H9 (cell line): ENCODE measurements around the gene TMOD4. TPM values are rescaled to one million over a fixed set of nuclear protein-coding genes. Genes with fewer than 3 reads are reported as not detected.
A peak's percentile ranks its signal among the peaks of the same experiment; 100 is the strongest.

Experiments
- DNase-seq: peaks from one replicate; pipeline ENCODE4 v3.0.0-alpha.2; 2017
- H2AFZ ChIP-seq: one replicate; pipeline ENCODE4 v1.6.1; 2013; ENCODE audit warnings: mild to moderate bottlenecking, low read length, control low read depth, moderate library complexity
- H2AK5ac ChIP-seq: 2 replicates; pipeline ENCODE4 v1.6.1; 2013; ENCODE audit warnings: low read length, control low read depth, mixed read lengths; ENCODE audit not compliant: insufficient read length
- H2BK120ac ChIP-seq: one replicate; pipeline ENCODE4 v1.6.1; 2013; ENCODE audit warnings: low read depth, mild to moderate bottlenecking, low read length, control low read depth, inconsistent platforms; ENCODE audit not compliant: poor library complexity, severe bottlenecking
- H2BK12ac ChIP-seq: 2 replicates; pipeline ENCODE4 v1.6.1; 2013; ENCODE audit warnings: low read length, control low read depth, mixed read lengths, low read depth; ENCODE audit not compliant: insufficient read length
- H2BK15ac ChIP-seq: 2 replicates; pipeline ENCODE4 v1.6.1; 2013; ENCODE audit warnings: low read depth, low read length, control low read depth
- H2BK20ac ChIP-seq: one replicate; pipeline ENCODE4 v1.6.1; 2013; ENCODE audit warnings: low read depth, mild to moderate bottlenecking, low read length, control low read depth, inconsistent platforms; ENCODE audit not compliant: poor library complexity, severe bottlenecking
- H2BK5ac ChIP-seq: 2 replicates; pipeline ENCODE4 v1.6.1; 2013; ENCODE audit warnings: low read length, control low read depth, mixed read lengths; ENCODE audit not compliant: insufficient read length
- H3K14ac ChIP-seq: 2 replicates; pipeline ENCODE4 v1.6.1; 2013; ENCODE audit warnings: low read length, control low read depth; ENCODE audit not compliant: insufficient read depth
- H3K18ac ChIP-seq: 2 replicates; pipeline ENCODE4 v1.6.1; 2013; ENCODE audit warnings: low read depth, mild to moderate bottlenecking, mixed read lengths, low read length, control low read depth; ENCODE audit not compliant: insufficient read length
- H3K23ac ChIP-seq: 2 replicates; pipeline ENCODE4 v1.6.1; 2013; ENCODE audit warnings: low read length, control low read depth, mixed read lengths, low read depth; ENCODE audit not compliant: insufficient read length
- H3K23me2 ChIP-seq: 2 replicates; pipeline ENCODE4 v1.6.1; 2013; ENCODE audit warnings: low read depth, mild to moderate bottlenecking, mixed read lengths, low read length, control low read depth; ENCODE audit not compliant: insufficient read length, poor library complexity, severe bottlenecking
- H3K27ac ChIP-seq: 2 replicates; pipeline ENCODE4 v1.5.1; 2013; ENCODE audit warnings: low read length, control low read depth, mixed read lengths, low read depth; ENCODE audit not compliant: insufficient read length
- H3K27me3 ChIP-seq: 2 replicates; pipeline ENCODE4 v1.6.1; 2013; ENCODE audit warnings: low read length, control low read depth, inconsistent platforms; ENCODE audit not compliant: insufficient read depth
- H3K4ac ChIP-seq: 2 replicates; pipeline ENCODE4 v1.6.1; 2013; ENCODE audit warnings: low read depth, mild to moderate bottlenecking, control low read depth, inconsistent platforms, low read length, moderate library complexity
- H3K4me1 ChIP-seq: 2 replicates; pipeline ENCODE4 v1.6.1; 2013; ENCODE audit warnings: low read length, control low read depth, inconsistent platforms; ENCODE audit not compliant: insufficient read depth
- H3K4me2 ChIP-seq: 2 replicates; pipeline ENCODE4 v1.6.1; 2013; ENCODE audit warnings: low read length, control low read depth, mixed read lengths; ENCODE audit not compliant: insufficient read length, insufficient read depth
- H3K56ac ChIP-seq: 2 replicates; pipeline ENCODE4 v1.6.1; 2013; ENCODE audit warnings: low read depth, mild to moderate bottlenecking, mixed read lengths, low read length, control low read depth; ENCODE audit not compliant: insufficient read length
- H3K79me1 ChIP-seq: 2 replicates; pipeline ENCODE4 v1.6.1; 2013; ENCODE audit warnings: low read depth, mild to moderate bottlenecking, moderate library complexity, low read length, control low read depth, inconsistent platforms; ENCODE audit not compliant: insufficient read depth, poor library complexity, severe bottlenecking
- H3K79me2 ChIP-seq: 2 replicates; pipeline ENCODE4 v1.6.1; 2013; ENCODE audit warnings: low read length, control low read depth, inconsistent platforms; ENCODE audit not compliant: insufficient read depth
- H3K9ac ChIP-seq: 2 replicates; pipeline ENCODE4 v1.6.1; 2013; ENCODE audit warnings: low read length, control low read depth, mixed read lengths; ENCODE audit not compliant: insufficient read length; ENCODE audit errors: extremely low read depth
- H3K9me3 ChIP-seq: one replicate; pipeline ENCODE4 v1.6.1; 2013; ENCODE audit warnings: low read depth, low read length, inconsistent platforms; ENCODE audit not compliant: control insufficient read depth
- H3T11ph ChIP-seq: one replicate; pipeline ENCODE4 v1.6.1; 2013; ENCODE audit warnings: mild to moderate bottlenecking, low read length, control low read depth, inconsistent platforms
- H4K20me1 ChIP-seq: one replicate; pipeline ENCODE4 v1.6.1; 2013; ENCODE audit not compliant: control insufficient read depth, insufficient read length, insufficient read depth
- H4K5ac ChIP-seq: 2 replicates; pipeline ENCODE4 v1.6.1; 2013; ENCODE audit warnings: low read depth, mild to moderate bottlenecking, mixed read lengths, low read length, control low read depth; ENCODE audit not compliant: insufficient read length
- H4K8ac ChIP-seq: replicated peaks from 2 replicates; pipeline ENCODE4 v1.6.1; 2013; ENCODE audit warnings: low read length, control low read depth, mixed read lengths, low read depth; ENCODE audit not compliant: insufficient read length
- H4K91ac ChIP-seq: 2 replicates; pipeline ENCODE4 v1.6.1; 2013; ENCODE audit warnings: low read depth, mild to moderate bottlenecking, moderate library complexity, mixed read lengths, low read length, control low read depth; ENCODE audit not compliant: insufficient read length
- H3K27ac Mint-ChIP-seq, 3 experiments: 2 replicates in 2 of 3; 3 replicates in 1 of 3; pipeline ENCODE4 v1.8.0; 2020 to 2021; ENCODE audit warnings: mixed read lengths in 3 of 3, mild to moderate bottlenecking in 1 of 3, moderate library complexity in 1 of 3
- H3K27me3 Mint-ChIP-seq: 2 replicates; pipeline ENCODE4 v1.8.0; 2021; ENCODE audit warnings: low read depth, mild to moderate bottlenecking, moderate library complexity, mixed read lengths
- H3K36me3 Mint-ChIP-seq, 3 experiments: 2 replicates in 2 of 3; 3 replicates in 1 of 3; pipeline ENCODE4 v1.8.0; 2020 to 2021; ENCODE audit warnings: low read depth in 3 of 3, mixed read lengths in 3 of 3; ENCODE audit not compliant: insufficient read depth in 1 of 3
- H3K4me1 Mint-ChIP-seq, 2 experiments: 2 replicates each; pipeline ENCODE4 v1.8.0; 2020; ENCODE audit warnings: mixed read lengths in 2 of 2
- H3K4me3 Mint-ChIP-seq, 2 experiments: 2 replicates in 1 of 2; 3 replicates in 1 of 2; pipeline ENCODE4 v1.8.0; 2020 to 2021; ENCODE audit warnings: mild to moderate bottlenecking in 2 of 2, mixed read lengths in 2 of 2, moderate library complexity in 1 of 2
- H3K9me3 Mint-ChIP-seq, 2 experiments: 2 replicates in 1 of 2; 3 replicates in 1 of 2; pipeline ENCODE4 v1.8.0; 2020; ENCODE audit warnings: mild to moderate bottlenecking in 2 of 2, mixed read lengths in 2 of 2, moderate library complexity in 1 of 2
- WGBS: extraction: QIAGEN DNeasy Blood & Tissue Kit; methylation state at CpG from one replicate; pipeline ENCODE4 v1.1.7; 2013; ENCODE audit warnings: missing lambda C conversion rate, low lambda C conversion rate, mixed read lengths; ENCODE audit not compliant: insufficient read length; ENCODE audit errors: extremely low coverage; 5-methylcytosine and 5-hydroxymethylcytosine counted together
- total RNA-seq: library from RNA; stranded (reverse); gene quantifications from 2 replicates; pipeline ENCODE4 v1.2.1, GENCODE V29; 2021
- TF ChIP-seq, protein P1 (sequence below): fragments of 200-600 bp; sonication (generic); conservative IDR thresholded peaks from 3 replicates; pipeline ENCODE4 v1.8.0; 2021; ENCODE audit warnings: antibody characterized with exemption, mild to moderate bottlenecking

TMOD4 gene
- total RNA-seq, 1 experiment from 2014 or later = 0.42 TPM

DNA sequence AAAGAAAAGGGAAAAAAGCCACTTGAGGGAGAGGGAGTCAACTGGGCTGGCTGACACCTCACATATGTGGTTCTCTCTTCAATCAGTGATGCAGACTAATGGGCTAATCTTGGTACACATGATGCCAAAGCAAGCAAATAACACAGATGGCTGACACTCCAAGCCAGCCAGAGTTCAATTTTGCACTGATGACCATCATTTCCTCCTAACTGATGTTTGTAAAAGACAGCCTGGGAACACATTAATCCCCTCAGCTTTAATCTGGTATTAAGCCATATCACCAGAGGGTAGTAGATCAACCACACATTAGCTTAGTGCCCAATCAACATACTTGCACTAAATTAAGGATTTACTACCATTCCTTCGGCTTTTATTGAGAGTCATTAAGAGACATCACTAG lies 11.4 kb upstream of the TMOD4 start:
- Histone ChIP-seq H3T11ph (no peak overlapping the region), H3K23me2 (peaks cover 4% of the 10 kb centered on the region), H3K4me2 (no peak overlapping the region), H3K23ac (no peak overlapping the region), H3K27me3 (no peaks in the 10 kb centered on the region), H2BK15ac (no peak overlapping the region), H2BK120ac (no peak overlapping the region), H2AFZ (no peak overlapping the region), H3K79me2 (peaks cover 13% of the 10 kb centered on the region; the same call in 1 of the 2 replicates), H2AK5ac (no peak overlapping the region), H4K20me1 (no peaks in the 10 kb centered on the region), H3K56ac (no peak overlapping the region), H4K8ac (no peak overlapping the region), H4K91ac (no peak overlapping the region), H3K4ac (no peak overlapping the region), H2BK5ac (no peak overlapping the region), H3K14ac (no peak overlapping the region), H3K9me3 (no peaks in the 10 kb centered on the region), H4K5ac (no peak overlapping the region), H3K79me1 (no peaks in the 10 kb centered on the region), H3K9ac (no peak overlapping the region), H2BK20ac (no peak overlapping the region), H3K18ac (no peak overlapping the region), H2BK12ac (no peak overlapping the region), H3K4me1 (no peaks in the 10 kb centered on the region), H3K27ac (no peak overlapping the region)
- peak overlapping the region in 1 of 3 experiments; percentile 85; a peak in 2 of 7 replicates for H3K27ac Mint-ChIP-seq
- H3K36me3 Mint-ChIP-seq = peaks cover 24 to 45% (median 38%) of the 10 kb centered on the region in 3 experiments
- no CpG with 5 or more reads among the region's 1 CpG for WGBS
- DNase-seq = no peak
- H3K4me1 Mint-ChIP-seq = peaks cover 6 to 13% of the 10 kb centered on the region in 2 experiments
- no peaks in the 10 kb centered on the region; a peak in 1 of 5 replicates for H3K9me3 Mint-ChIP-seq
- H3K4me3 Mint-ChIP-seq = no peak overlapping the region
- H3K27me3 Mint-ChIP-seq = 0 out of 2 replicates have a peak, but pooled peaks cover 2% of the 10 kb centered on the region
- TF ChIP-seq, protein P1, sequence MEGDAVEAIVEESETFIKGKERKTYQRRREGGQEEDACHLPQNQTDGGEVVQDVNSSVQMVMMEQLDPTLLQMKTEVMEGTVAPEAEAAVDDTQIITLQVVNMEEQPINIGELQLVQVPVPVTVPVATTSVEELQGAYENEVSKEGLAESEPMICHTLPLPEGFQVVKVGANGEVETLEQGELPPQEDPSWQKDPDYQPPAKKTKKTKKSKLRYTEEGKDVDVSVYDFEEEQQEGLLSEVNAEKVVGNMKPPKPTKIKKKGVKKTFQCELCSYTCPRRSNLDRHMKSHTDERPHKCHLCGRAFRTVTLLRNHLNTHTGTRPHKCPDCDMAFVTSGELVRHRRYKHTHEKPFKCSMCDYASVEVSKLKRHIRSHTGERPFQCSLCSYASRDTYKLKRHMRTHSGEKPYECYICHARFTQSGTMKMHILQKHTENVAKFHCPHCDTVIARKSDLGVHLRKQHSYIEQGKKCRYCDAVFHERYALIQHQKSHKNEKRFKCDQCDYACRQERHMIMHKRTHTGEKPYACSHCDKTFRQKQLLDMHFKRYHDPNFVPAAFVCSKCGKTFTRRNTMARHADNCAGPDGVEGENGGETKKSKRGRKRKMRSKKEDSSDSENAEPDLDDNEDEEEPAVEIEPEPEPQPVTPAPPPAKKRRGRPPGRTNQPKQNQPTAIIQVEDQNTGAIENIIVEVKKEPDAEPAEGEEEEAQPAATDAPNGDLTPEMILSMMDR = no peak
